ENCODE results near the gene PICALM. TPM values are rescaled to one million over a fixed set of nuclear protein-coding genes. Genes with fewer than 3 reads are reported as not detected.

Gene PICALM
- total and polyA plus RNA-seq, 9 of the 15 experiments (the other 6 are each of a cell fraction or from before 2014, with no cell fraction given): 41.3 to 990 (median 309) TPM

- TF ChIP-seq HNRNPUL1 (IDR thresholded peaks at IDR 0.05; ENCODE audit: low read length) (no peak), ZNF239 (CRISPR knock-in tag; IDR thresholded peaks at IDR 0.05) (no peak), FUS (optimal IDR thresholded peaks at IDR 0.05; ENCODE audit: low read depth, low read length) (no peak), CBFB (CRISPR knock-in tag; IDR thresholded peaks at IDR 0.05) (no peak), SMARCC2 (IDR thresholded peaks at IDR 0.05; ENCODE audit: low read depth) (no peak), RBM34 (IDR thresholded peaks at IDR 0.05; ENCODE audit: borderline replicate concordance, insufficient read depth, low read length) (no peak), XRCC3 (IDR thresholded peaks at IDR 0.05) (no peak), TFE3 (CRISPR knock-in tag; IDR thresholded peaks at IDR 0.05) (peak; percentile 100), CHD2 (IDR thresholded peaks at IDR 0.05; ENCODE audit: low read depth, low read length) (no peak), TRIM25 (IDR thresholded peaks at IDR 0.05; ENCODE audit: borderline replicate concordance) (no peak), MEF2D (tag; conservative IDR thresholded peaks at IDR 0.05; ENCODE audit: low read depth) (no peak), ZKSCAN1 (IDR thresholded peaks at IDR 0.05; ENCODE audit: low read depth, low read length) (0 out of 2 replicates have a peak, but pooled peaks have one; percentile 19), BCL6 (CRISPR knock-in tag; IDR thresholded peaks at IDR 0.05) (no peak), SIN3A (IDR thresholded peaks at IDR 0.05; ENCODE audit: borderline replicate concordance in 2 of 2, control insufficient read depth in 1 of 2, low read depth in 2 of 2, low read length in 2 of 2) (peak; percentile 73 to 93; a peak in 3 of 4 replicates), STAT5B (CRISPR knock-in tag; IDR thresholded peaks at IDR 0.05) (no peak), TRIM24 (IDR thresholded peaks at IDR 0.05) (peak; percentile 22 to 57; a peak in 3 of 4 replicates), CREM (IDR thresholded peaks at IDR 0.05; ENCODE audit: low read depth) (peak; percentile 84), TAF15 (IDR thresholded peaks at IDR 0.05; ENCODE audit: low read depth, low read length) (no peak), ZNF75A (CRISPR knock-in tag; IDR thresholded peaks at IDR 0.05) (no peak), ZNF408 (CRISPR knock-in tag; IDR thresholded peaks at IDR 0.05; ENCODE audit: low read depth) (no peak)
- TF ChIP-seq, protein P1, sequence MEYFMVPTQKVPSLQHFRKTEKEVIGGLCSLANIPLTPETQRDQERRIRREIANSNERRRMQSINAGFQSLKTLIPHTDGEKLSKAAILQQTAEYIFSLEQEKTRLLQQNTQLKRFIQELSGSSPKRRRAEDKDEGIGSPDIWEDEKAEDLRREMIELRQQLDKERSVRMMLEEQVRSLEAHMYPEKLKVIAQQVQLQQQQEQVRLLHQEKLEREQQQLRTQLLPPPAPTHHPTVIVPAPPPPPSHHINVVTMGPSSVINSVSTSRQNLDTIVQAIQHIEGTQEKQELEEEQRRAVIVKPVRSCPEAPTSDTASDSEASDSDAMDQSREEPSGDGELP (CRISPR knock-in tag; IDR thresholded peaks at IDR 0.05; ENCODE audit: borderline replicate concordance): peak; percentile 99
- TF ChIP-seq, protein P2, sequence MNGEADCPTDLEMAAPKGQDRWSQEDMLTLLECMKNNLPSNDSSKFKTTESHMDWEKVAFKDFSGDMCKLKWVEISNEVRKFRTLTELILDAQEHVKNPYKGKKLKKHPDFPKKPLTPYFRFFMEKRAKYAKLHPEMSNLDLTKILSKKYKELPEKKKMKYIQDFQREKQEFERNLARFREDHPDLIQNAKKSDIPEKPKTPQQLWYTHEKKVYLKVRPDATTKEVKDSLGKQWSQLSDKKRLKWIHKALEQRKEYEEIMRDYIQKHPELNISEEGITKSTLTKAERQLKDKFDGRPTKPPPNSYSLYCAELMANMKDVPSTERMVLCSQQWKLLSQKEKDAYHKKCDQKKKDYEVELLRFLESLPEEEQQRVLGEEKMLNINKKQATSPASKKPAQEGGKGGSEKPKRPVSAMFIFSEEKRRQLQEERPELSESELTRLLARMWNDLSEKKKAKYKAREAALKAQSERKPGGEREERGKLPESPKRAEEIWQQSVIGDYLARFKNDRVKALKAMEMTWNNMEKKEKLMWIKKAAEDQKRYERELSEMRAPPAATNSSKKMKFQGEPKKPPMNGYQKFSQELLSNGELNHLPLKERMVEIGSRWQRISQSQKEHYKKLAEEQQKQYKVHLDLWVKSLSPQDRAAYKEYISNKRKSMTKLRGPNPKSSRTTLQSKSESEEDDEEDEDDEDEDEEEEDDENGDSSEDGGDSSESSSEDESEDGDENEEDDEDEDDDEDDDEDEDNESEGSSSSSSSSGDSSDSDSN (IDR thresholded peaks at IDR 0.05; ENCODE audit: borderline replicate concordance in 1 of 2, low read depth in 2 of 2, low read length in 2 of 2): peak in 1 of 2 experiments; percentile 77; a peak in 2 of 4 replicates
Observed at GRCh38 chr11:86068951-86069407, at the start of gene PICALM (continued).

Measured in K562 (cell line).